ENCODE measurements around the gene ZNF470.

Gene ZNF470

GRCh38 chr19:56596676-56597075, 29.4 kb downstream of the ZNF470 start:
- TF ChIP-seq CTCF (IDR thresholded peaks at IDR 0.05; ENCODE audit: low read depth, low read length, missing control alignments), result no peak
- no peak overlapping the region for H3K27ac ChIP-seq
- H3K36me3 ChIP-seq (replicated peaks), result peaks cover 1% of the 10 kb centered on the region
- H3K27me3 ChIP-seq (replicated peaks), result no peaks in the 10 kb centered on the region
- DNase-seq, result no peak
- in situ Hi-C loops (cut with HindIII; ENCODE audit: low pct_ligation_motif_present, low sequenced_read_pairs), result no loop called here
- no peak overlapping the region for H3K4me3 ChIP-seq (ENCODE audit: low read depth, low read length)

- TF ChIP-seq CTCF (IDR thresholded peaks at IDR 0.05; ENCODE audit: low read depth, low read length, missing control alignments), result no peak
- H3K27me3 ChIP-seq (replicated peaks), result no peaks in the 10 kb centered on the region
These were observed 30.4 kb downstream of the ZNF470 start for GRCh38 chr19:56597696-56598095.

GRCh38 chr19:56601375-56601774, 34.1 kb downstream of the ZNF470 start:
- H3K27me3 ChIP-seq (replicated peaks), result no peaks in the 10 kb centered on the region
- in situ Hi-C loops (cut with HindIII; ENCODE audit: low pct_ligation_motif_present, low sequenced_read_pairs), result no loop called here
- no peak for TF ChIP-seq CTCF (IDR thresholded peaks at IDR 0.05; ENCODE audit: low read depth, low read length, missing control alignments)
- peaks cover 3% of the 10 kb centered on the region for H3K36me3 ChIP-seq (replicated peaks)
- H3K27ac ChIP-seq, result no peak overlapping the region
- no peak overlapping the region for H3K4me3 ChIP-seq (ENCODE audit: low read depth, low read length)
- peak; percentile 29 for DNase-seq

More at GRCh38 chr19:56597696-56598095, 30.4 kb downstream of the ZNF470 start:
- peaks cover 3% of the 10 kb centered on the region for H3K36me3 ChIP-seq (replicated peaks)
- no peak overlapping the region for H3K4me3 ChIP-seq (ENCODE audit: low read depth, low read length)
- in situ Hi-C loops (cut with HindIII; ENCODE audit: low pct_ligation_motif_present, low sequenced_read_pairs), result no loop called here
- no peak overlapping the region for H3K27ac ChIP-seq
- DNase-seq, result peak; percentile 6

DNA sequence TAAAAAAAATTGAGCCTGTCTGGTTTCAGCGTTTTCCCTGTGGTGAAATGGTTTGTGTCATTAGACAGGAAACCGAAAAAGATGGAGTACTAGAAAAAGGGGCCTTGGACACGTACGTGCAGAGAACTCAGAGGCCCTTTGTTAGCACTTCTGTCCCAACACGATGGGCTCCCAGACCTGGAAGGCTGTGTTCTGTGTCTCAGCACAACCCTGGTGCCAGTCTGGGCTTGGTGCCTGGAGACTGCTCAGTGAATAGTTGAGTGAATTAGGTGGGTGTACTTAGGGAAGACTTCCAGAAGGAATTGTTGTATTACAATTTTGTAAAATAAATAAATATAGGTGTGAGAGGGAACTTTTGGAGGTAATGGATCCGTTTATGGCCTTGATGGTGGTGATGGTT, 36.6 kb downstream of the ZNF470 start:
- in situ Hi-C loops (cut with HindIII; ENCODE audit: low pct_ligation_motif_present, low sequenced_read_pairs), result no loop called here
- no peak for TF ChIP-seq CTCF (IDR thresholded peaks at IDR 0.05; ENCODE audit: low read depth, low read length, missing control alignments)
- Histone ChIP-seq H3K27me3 (replicated peaks) (no peaks in the 10 kb centered on the region), H3K27ac (no peak overlapping the region), H3K36me3 (replicated peaks) (peaks cover 3% of the 10 kb centered on the region), H3K4me3 (ENCODE audit: low read depth, low read length) (no peak overlapping the region)
- DNase-seq, result no peak

- H3K4me3 ChIP-seq (ENCODE audit: low read depth, low read length), result no peak overlapping the region
- in situ Hi-C loops (cut with HindIII; ENCODE audit: low pct_ligation_motif_present, low sequenced_read_pairs), result no loop called here
- no peaks in the 10 kb centered on the region for H3K27me3 ChIP-seq (replicated peaks)
- DNase-seq, result no peak
- no peak overlapping the region for H3K27ac ChIP-seq
- TF ChIP-seq CTCF (IDR thresholded peaks at IDR 0.05; ENCODE audit: low read depth, low read length, missing control alignments), result no peak
- no peaks in the 10 kb centered on the region for H3K36me3 ChIP-seq (replicated peaks)
These were observed 41.2 kb downstream of the ZNF470 start for GRCh38 chr19:56608274-56608964.

GRCh38 chr19:56611288-56611687, 44.0 kb downstream of the ZNF470 start:
- no peaks in the 10 kb centered on the region for H3K27me3 ChIP-seq (replicated peaks)
- DNase-seq, result no peak
- H3K4me3 ChIP-seq (ENCODE audit: low read depth, low read length), result no peak overlapping the region
- no peaks in the 10 kb centered on the region for H3K36me3 ChIP-seq (replicated peaks)
- H3K27ac ChIP-seq, result no peak overlapping the region
- TF ChIP-seq CTCF (IDR thresholded peaks at IDR 0.05; ENCODE audit: low read depth, low read length, missing control alignments), result no peak
- in situ Hi-C loops (cut with HindIII; ENCODE audit: low pct_ligation_motif_present, low sequenced_read_pairs), result no loop called here
